ENCODE results near the gene ZNF428.

GRCh38 chr19:43611788-43612187 lies 7.6 kb downstream of the ZNF428 start, which contains the start of gene SRRM5:
- TF ChIP-seq CTCF (IDR thresholded peaks at IDR 0.05): no peak
- no peak for TF ChIP-seq POLR2A (IDR thresholded peaks at IDR 0.05)
- TF ChIP-seq EP300 (IDR thresholded peaks at IDR 0.05): no peak

Data from gastroesophageal sphincter (tissue), 3 donors.